Uterus (tissue), 4 donors: ENCODE measurements around the gene STPG4. TPM values are rescaled to one million over a fixed set of nuclear protein-coding genes. Genes with fewer than 3 reads are reported as not detected.

Experiments used
- DNase-seq, 2 donors: peaks; one replicate each; pipeline ENCODE4 v3.0.0-alpha.2; 2019 to 2020
- H3K27ac ChIP-seq, 2 donors: fragments of 200-600 bp; sonication (generic); 1 replicate in 1 of 2; 2 replicates in 1 of 2; pipeline ENCODE4 v1.5.1; 2016 to 2018
- H3K27me3 ChIP-seq, 2 donors: fragments of 200-600 bp; sonication (generic); one replicate each; pipeline ENCODE4 v1.5.1; 2018 to 2019; ENCODE audit warnings: control low read depth in 1 of 2
- H3K36me3 ChIP-seq, 2 donors: fragments of 200-600 bp; sonication (generic); one replicate each; pipeline ENCODE4 v1.5.1; 2019; ENCODE audit warnings: control low read depth in 1 of 2
- H3K4me1 ChIP-seq, 2 donors: fragments of 200-600 bp; sonication (generic); one replicate each; pipeline ENCODE4 v1.5.1; 2018 to 2019; ENCODE audit warnings: control low read depth in 1 of 2
- H3K4me3 ChIP-seq, 2 donors: fragments of 200-600 bp; sonication (generic); 1 replicate in 1 of 2; 2 replicates in 1 of 2; pipeline ENCODE4 v1.5.1; 2018 to 2019; ENCODE audit warnings: mild to moderate bottlenecking in 1 of 2
- H3K9me3 ChIP-seq, 2 donors: fragments of 200-600 bp; sonication (generic); one replicate each; pipeline ENCODE4 v1.5.1; 2019; ENCODE audit warnings: control low read depth in 1 of 2
- CTCF ChIP-seq, 4 experiments: fragments of 200-600 bp in 2 of 4; fragments of 450-650 bp in 2 of 4; sonication (generic) in 2 of 4; IDR thresholded peaks; one replicate each; pipeline ENCODE4 v1.5.1; 2016 to 2019; ENCODE audit warnings: antibody characterized with exemption in 4 of 4, mild to moderate bottlenecking in 2 of 4, moderate library complexity in 1 of 4
- POLR2A ChIP-seq, 2 donors: fragments of 450-650 bp; IDR thresholded peaks; one replicate each; pipeline ENCODE4 v1.6.1; 2016; ENCODE audit warnings: antibody characterized with exemption in 2 of 2, mild to moderate bottlenecking in 1 of 2, moderate library complexity in 1 of 2
- intact Hi-C: fragments of 100-400 bp; cut with DNase I; formaldehyde crosslinking; loops from one replicate; pipeline ENCODE4 v1.15.1; 2023; ENCODE audit warnings: low total_unique reads
- total RNA-seq, 4 donors: library from RNA; depleted of rRNA in 3 of 4; stranded (reverse); fragments of >200 nt in 3 of 4; gene quantifications; one replicate each; pipeline versions ENCODE4 v1.1.0 to v1.2.4, GENCODE V29; 2014 to 2023
- donor health status: DM: yes; HTN: yes; CAD: no.

Gene STPG4
- total RNA-seq, 4 donors from 2014 or later = 1.0 TPM; not detected in 3

- Histone ChIP-seq H3K27ac (no peak overlapping the region), H3K36me3 (no peaks in the 10 kb centered on the region), H3K27me3 (no peaks in the 10 kb centered on the region), H3K4me1 (no peaks in the 10 kb centered on the region), H3K9me3 (no peaks in the 10 kb centered on the region), H3K4me3 (no peak overlapping the region)
- intact Hi-C loops = no loop called here
- TF ChIP-seq CTCF (IDR thresholded peaks at IDR 0.05) = no peak
- TF ChIP-seq POLR2A (IDR thresholded peaks at IDR 0.05) = no peak
- DNase-seq = no peak
Observed at GRCh38 chr2:47180531-47180930, 25.4 kb upstream of the STPG4 start.

GRCh38 chr2:47179388-47179787 is 24.3 kb upstream of the STPG4 start:
- no peak for TF ChIP-seq CTCF (IDR thresholded peaks at IDR 0.05)
- TF ChIP-seq POLR2A (IDR thresholded peaks at IDR 0.05) = no peak

DNA sequence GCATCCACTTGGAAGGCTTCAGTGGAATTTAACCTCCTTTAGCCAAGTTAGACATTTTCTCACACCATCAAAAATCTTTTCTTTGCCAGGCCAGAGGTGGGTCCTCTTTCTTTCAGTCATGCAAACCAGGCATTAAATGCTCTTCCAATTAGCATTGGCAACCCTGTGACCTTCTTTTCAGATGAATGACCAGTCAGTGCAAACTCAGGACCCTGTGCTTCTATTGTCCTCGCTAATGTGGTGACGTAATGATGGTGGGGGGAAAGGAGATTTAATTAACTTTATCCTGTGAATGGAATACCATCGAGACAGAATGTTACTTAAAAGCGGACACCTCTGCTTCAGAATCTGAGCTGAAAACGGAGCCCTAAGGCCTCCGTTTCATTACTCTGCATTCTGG is 23.2 kb upstream of the STPG4 start:
- intact Hi-C loops = no loop called here
- no peak overlapping the region for H3K27ac ChIP-seq
- TF ChIP-seq POLR2A (IDR thresholded peaks at IDR 0.05) (no peak), CTCF (IDR thresholded peaks at IDR 0.05) (no peak)
- no peaks in the 10 kb centered on the region for H3K27me3 ChIP-seq
- H3K9me3 ChIP-seq = no peaks in the 10 kb centered on the region
- no peaks in the 10 kb centered on the region for H3K36me3 ChIP-seq
- H3K4me3 ChIP-seq = no peak overlapping the region
- no peaks in the 10 kb centered on the region for H3K4me1 ChIP-seq
- no peak for DNase-seq

More at GRCh38 chr2:47179388-47179787, 24.3 kb upstream of the STPG4 start:
- Histone ChIP-seq H3K4me3 (no peak overlapping the region), H3K36me3 (no peaks in the 10 kb centered on the region), H3K4me1 (no peaks in the 10 kb centered on the region), H3K27ac (no peak overlapping the region), H3K9me3 (no peaks in the 10 kb centered on the region), H3K27me3 (no peaks in the 10 kb centered on the region)
- no peak for DNase-seq
- intact Hi-C loops = no loop called here

GRCh38 chr2:47177043-47177565 is 22.0 kb upstream of the STPG4 start:
- no peaks in the 10 kb centered on the region for H3K4me1 ChIP-seq
- peak overlapping the region; percentile 99 for H3K27ac ChIP-seq
- H3K27me3 ChIP-seq = no peaks in the 10 kb centered on the region
- H3K36me3 ChIP-seq = no peaks in the 10 kb centered on the region
- intact Hi-C loops = no loop called here
- no peak for TF ChIP-seq POLR2A (IDR thresholded peaks at IDR 0.05)
- no peak for TF ChIP-seq CTCF (IDR thresholded peaks at IDR 0.05)
- no peaks in the 10 kb centered on the region for H3K9me3 ChIP-seq
- H3K4me3 ChIP-seq = peak overlapping the region; percentile 71 to 93
- DNase-seq = no peak

GRCh38 chr2:47174733-47175361 is 19.7 kb upstream of the STPG4 start:
- Histone ChIP-seq H3K27me3 (no peaks in the 10 kb centered on the region), H3K36me3 (no peaks in the 10 kb centered on the region), H3K4me1 (no peaks in the 10 kb centered on the region), H3K27ac (peak overlapping the region; percentile 99), H3K4me3 (peak overlapping the region; percentile 71 to 93), H3K9me3 (no peaks in the 10 kb centered on the region)
- peak in 1 of 2 donors; percentile 57 for DNase-seq
- intact Hi-C loops = no loop called here
- no peak for TF ChIP-seq CTCF (IDR thresholded peaks at IDR 0.05)
- TF ChIP-seq POLR2A (IDR thresholded peaks at IDR 0.05) = no peak
